ENCODE measurements around the gene VPS37B. TPM values are rescaled to one million over a fixed set of nuclear protein-coding genes. Genes with fewer than 3 reads are reported as not detected.

The VPS37B gene
- total and polyA plus RNA-seq, 2 donors (not counting 3 experiments of a cell fraction or from before 2014, with no cell fraction given), result 39.5 to 45.9 TPM

GRCh38 chr12:122895320-122895703, 612 bp downstream of the VPS37B start:
- Histone ChIP-seq H3K9me1 (replicated peaks; ENCODE audit: control insufficient read depth, extremely low read depth, insufficient read depth, low read length) (no peaks in the 10 kb centered on the region), H2AFZ (ENCODE audit: low read depth, low read length) (peak overlapping the region; percentile 43), H3K27me3 (ENCODE audit: control insufficient read depth in 2 of 2, insufficient read depth in 2 of 2, low read length in 2 of 2) (no peaks in the 10 kb centered on the region), H4K20me1 (replicated peaks; ENCODE audit: control insufficient read depth, extremely low read depth, insufficient read depth, low read length) (no peaks in the 10 kb centered on the region), H3K9me3 (replicated peaks; ENCODE audit: control insufficient read depth, insufficient read depth, low read length) (no peaks in the 10 kb centered on the region), H3K27ac (ENCODE audit: insufficient read depth, low read depth, low read length) (peak overlapping the region; percentile 75), H3K4me2 (ENCODE audit: insufficient read depth, low read length) (peak overlapping the region; percentile 91), H3K4me3 (replicated peaks in 1 of 3; ENCODE audit: insufficient read depth in 1 of 3, low read depth in 1 of 3, low read length in 3 of 3) (peak overlapping the region; percentile 73 to 90 (median 85)), H3K36me3 (ENCODE audit: control insufficient read depth in 2 of 2, extremely low read depth in 1 of 2, insufficient read depth in 2 of 2, low read length in 2 of 2) (no peaks in the 10 kb centered on the region), H3K9ac (replicated peaks; ENCODE audit: extremely low read depth, insufficient read depth, low read length) (peak overlapping the region; percentile 97), H3K4me1 (ENCODE audit: control insufficient read depth, extremely low read depth, insufficient read depth, low read length) (peaks cover 32% of the 10 kb centered on the region), H3K79me2 (ENCODE audit: control insufficient read depth, insufficient read depth, low read length) (peaks cover 53% of the 10 kb centered on the region)
- BruUV-seq (replicated peaks), result no TSS peak
- DNase-seq (ENCODE audit: low read depth, low spot score) (peak; percentile 24), FAIRE-seq (no peak)
- CTCF ChIA-PET, result interaction anchor here (1.5 to 1.6 kb wide), 2 partner anchors 24 kb away, joined by 4 to 7 read pairs; no protein-coding TSS in a partner anchor
- intact Hi-C loops (cut with micrococcal nuclease), result loop anchor here (5.0 kb wide), 1 partner anchor 47 kb away; no protein-coding TSS in a partner anchor
- dilution Hi-C loops (cut with MboI; ENCODE audit: extremely low pct_ligation_motif_present, low sequenced_read_pairs), result no loop called here
- no peak for TF ChIP-seq EZH2 (IDR thresholded peaks at IDR 0.05; ENCODE audit: borderline replicate concordance, low read depth, low read length, severe bottlenecking)
- TF ChIP-seq FOS (IDR thresholded peaks at IDR 0.05; ENCODE audit: borderline replicate concordance, insufficient read depth, low read length), result no peak
- no peak for TF ChIP-seq POLR2AphosphoS5 (IDR thresholded peaks at IDR 0.05; ENCODE audit: insufficient read depth, low read depth, low read length)
- no peak for TF ChIP-seq CTCF (IDR thresholded peaks at IDR 0.05; ENCODE audit: extremely low read depth in 1 of 2, insufficient read depth in 1 of 2, low read depth in 1 of 2, low read length in 2 of 2)
- no peak for TF ChIP-seq MAX (IDR thresholded peaks at IDR 0.05; ENCODE audit: insufficient read depth, insufficient read length)
- no peak for TF ChIP-seq POLR2A (IDR thresholded peaks at IDR 0.05; ENCODE audit: low read depth, low read length)
- POLR2A ChIA-PET, result interaction anchor here (1.1 kb wide), 1 partner anchor 51 kb away, joined by 3 read pairs; no protein-coding TSS in a partner anchor
